GM21367 (cell line): Measurements from ENCODE around the gene SPATC1L.
"Not testable (repeated sequence)": the region's sequence is repeated elsewhere in the genome, so short reads cannot be mapped to it uniquely, and the experiment has no call there.

Experiments used
- ATAC-seq: cut with Tn5 transposase; IDR thresholded peaks from one replicate; pipeline ENCODE4 v1.9.1; 2021; ENCODE audit not compliant: unreplicated experiment

SPATC1L gene

DNA sequence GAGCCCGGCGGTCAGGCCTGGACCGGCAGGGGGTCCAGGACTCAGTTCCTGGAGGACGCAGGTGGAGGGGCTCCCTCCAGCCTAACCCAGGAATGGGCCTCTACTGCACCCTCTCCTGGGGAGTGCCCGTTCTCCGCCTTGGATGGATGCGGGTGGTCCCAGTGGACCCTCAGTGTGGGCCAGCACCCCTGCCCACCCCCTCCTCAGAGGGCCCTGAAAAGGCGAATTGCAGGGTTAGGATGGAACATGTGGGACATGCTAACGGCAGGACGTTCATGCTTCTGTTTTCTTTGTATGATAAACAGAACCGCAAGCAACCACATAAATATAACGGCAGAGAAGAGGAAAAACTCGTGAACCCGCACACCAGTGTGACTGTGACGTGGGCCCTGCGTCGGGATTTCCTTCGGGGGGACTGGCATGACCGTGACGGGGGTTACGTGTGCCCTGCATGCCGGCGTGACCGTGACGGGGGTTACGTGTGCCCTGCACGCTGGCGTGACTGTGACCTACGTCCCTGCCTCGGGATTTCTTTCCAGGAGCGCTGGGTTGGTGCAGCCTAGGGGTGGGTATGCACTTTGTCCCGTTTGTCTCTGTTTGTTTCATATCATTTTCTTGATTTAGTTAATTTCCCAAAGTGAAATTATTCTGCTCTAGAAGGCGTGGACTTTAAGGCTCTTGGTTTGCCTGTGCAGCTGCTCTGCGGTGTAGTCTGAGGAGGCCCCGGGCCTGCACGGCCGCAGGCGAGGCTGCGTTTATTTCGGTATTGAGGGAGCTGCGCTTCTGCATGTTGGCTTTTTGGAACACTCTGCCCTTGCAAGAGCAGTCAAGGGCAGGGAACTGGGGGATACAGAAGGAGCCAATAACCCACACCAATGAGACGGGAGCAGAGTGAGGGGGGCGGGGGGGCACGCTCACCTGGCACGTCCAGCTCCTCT, 32.0 kb downstream of the SPATC1L start:
- ATAC-seq, result no peak

- ATAC-seq, result no peak
Observed at GRCh38 chr21:46151261-46151988, 32.8 kb downstream of the SPATC1L start.

- ATAC-seq, result no peak
Observed at GRCh38 chr21:46150491-46151121, 33.7 kb downstream of the SPATC1L start.

DNA sequence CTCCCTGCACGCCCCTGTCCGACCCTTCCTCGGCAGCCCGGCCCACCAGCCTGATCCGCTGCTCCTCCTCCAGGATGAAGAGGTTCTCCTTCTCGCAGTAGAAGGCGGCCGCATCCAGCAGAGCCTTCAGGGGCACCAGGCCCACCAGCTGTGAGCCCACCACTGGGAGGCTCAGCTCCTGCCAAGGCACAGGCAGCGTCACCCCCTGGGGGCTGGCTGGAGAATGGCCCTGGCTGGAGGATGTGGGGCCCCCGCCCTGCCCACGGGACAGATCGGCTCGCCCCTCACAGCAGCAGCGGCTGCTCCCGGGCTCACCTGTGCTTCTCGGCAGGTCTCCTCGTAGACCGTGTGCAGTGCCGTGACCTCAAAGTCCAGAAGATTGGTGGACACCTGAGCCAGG, 34.2 kb downstream of the SPATC1L start:
- no peak for ATAC-seq

- ATAC-seq, result no peak
Observed at GRCh38 chr21:46149205-46149901, 34.9 kb downstream of the SPATC1L start.

- no peak for ATAC-seq
Observed at GRCh38 chr21:46148106-46148505, 36.2 kb downstream of the SPATC1L start.

- not testable (repeated sequence) for ATAC-seq
Observed at GRCh38 chr21:46147429-46147828, 36.8 kb downstream of the SPATC1L start.

DNA sequence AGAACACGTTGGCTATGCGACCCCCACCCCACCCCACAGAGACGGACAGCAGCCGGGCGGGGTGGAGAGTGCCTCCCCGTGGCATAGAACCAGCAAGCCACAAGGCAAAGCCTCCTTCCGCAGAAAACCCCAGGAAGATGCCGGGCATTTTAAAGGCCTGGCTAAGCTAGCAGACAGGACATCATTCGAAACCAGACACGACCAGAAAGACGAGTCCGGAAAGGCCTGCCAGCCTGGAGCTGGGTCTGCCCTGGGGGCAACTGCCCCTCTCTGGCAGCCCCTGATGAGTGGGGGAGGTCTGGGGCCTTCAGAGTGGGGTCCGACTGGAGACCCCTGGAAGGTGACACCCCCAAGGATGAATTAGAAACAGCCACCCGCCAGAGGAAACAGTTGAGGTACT, 37.4 kb downstream of the SPATC1L start:
- ATAC-seq, result no peak

- ATAC-seq, result no peak
Observed at GRCh38 chr21:46145840-46146691, 38.2 kb downstream of the SPATC1L start.

GRCh38 chr21:46145159-46145839, 39.0 kb downstream of the SPATC1L start:
- no peak for ATAC-seq

GRCh38 chr21:46144464-46145070, 39.7 kb downstream of the SPATC1L start:
- no peak for ATAC-seq

GRCh38 chr21:46142582-46143473, 41.4 kb downstream of the SPATC1L start:
- no peak for ATAC-seq

DNA sequence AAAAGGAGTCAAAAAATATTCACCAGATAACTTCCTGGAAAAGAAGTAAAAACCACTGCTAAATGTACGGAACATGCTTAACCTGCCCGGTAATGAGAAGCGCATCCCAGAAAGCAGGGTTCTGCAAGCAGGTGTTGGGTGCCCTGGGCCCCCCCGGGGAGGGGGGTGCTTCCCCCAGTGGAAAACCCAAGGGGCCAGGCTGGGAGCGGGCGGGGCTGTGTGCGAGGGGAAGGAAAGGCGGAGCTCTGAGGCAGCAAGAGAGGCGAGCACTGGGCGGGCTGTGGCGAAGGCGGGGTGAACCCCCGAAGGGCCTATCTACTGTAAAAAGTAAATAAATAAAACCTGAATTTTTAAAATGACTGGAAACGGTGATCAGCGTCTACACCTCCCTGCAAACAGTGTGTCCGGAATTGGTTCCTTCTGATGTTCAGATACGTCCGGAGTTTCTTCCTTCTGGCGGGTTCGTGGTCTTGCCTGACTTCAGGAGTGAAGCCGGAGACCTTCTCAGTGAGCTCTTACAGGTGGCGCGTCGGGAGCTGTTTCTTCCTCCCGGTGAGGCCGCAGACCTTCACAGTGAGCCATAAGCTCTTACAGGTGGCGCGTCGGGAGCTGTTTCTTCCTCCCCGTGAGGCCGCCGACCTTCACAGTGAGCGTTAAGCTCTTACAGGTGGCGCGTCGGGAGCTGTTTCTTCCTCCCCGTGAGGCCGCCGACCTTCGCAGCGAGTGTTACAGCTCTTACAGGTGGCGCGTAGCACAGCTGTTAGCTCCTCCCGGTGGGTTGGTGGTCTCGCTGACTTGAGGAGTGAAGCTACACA, 42.3 kb downstream of the SPATC1L start:
- ATAC-seq, result no peak

GRCh38 chr21:46140352-46141003, 43.8 kb downstream of the SPATC1L start:
- ATAC-seq, result not testable (repeated sequence)

- no peak for ATAC-seq
Observed at GRCh38 chr21:46139686-46140085, 44.6 kb downstream of the SPATC1L start.

- ATAC-seq, result no peak
Observed at GRCh38 chr21:46138383-46138970, 45.8 kb downstream of the SPATC1L start.
